Measurements from ENCODE around the gene LRCH4. TPM values are rescaled to one million over a fixed set of nuclear protein-coding genes. Genes with fewer than 3 reads are reported as not detected.

The LRCH4 gene
- total and polyA plus RNA-seq, 2 donors from 2014 or later = 23.2 to 62.9 TPM

DNA sequence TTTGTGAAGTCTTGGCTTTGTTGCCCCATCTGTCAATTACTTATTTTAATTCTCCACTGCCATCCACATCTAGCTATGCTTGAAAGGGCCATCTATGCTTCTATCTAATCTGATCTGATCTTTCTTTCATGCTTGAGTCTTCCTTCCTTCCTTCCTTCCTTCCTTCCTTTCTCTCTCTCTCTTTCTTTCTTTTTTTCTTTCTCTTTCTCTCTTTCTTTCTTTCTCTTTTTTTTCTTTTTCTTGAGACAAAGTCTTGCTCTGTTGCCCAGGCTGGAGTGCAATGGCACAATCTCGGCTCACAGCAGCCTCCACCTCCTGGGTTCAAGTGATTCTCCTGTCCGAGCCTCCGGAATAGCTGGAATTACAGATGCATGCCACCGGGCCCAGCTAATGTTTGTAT lies 44.1 kb upstream of the LRCH4 start:
- no peak overlapping the region for H3K9ac ChIP-seq (ENCODE audit: low read length in 3 of 3)
- no peaks in the 10 kb centered on the region for H3K9me3 ChIP-seq (ENCODE audit: control insufficient read depth in 2 of 3, insufficient read depth in 1 of 3, low read length in 3 of 3)
- TF ChIP-seq, protein P1, sequence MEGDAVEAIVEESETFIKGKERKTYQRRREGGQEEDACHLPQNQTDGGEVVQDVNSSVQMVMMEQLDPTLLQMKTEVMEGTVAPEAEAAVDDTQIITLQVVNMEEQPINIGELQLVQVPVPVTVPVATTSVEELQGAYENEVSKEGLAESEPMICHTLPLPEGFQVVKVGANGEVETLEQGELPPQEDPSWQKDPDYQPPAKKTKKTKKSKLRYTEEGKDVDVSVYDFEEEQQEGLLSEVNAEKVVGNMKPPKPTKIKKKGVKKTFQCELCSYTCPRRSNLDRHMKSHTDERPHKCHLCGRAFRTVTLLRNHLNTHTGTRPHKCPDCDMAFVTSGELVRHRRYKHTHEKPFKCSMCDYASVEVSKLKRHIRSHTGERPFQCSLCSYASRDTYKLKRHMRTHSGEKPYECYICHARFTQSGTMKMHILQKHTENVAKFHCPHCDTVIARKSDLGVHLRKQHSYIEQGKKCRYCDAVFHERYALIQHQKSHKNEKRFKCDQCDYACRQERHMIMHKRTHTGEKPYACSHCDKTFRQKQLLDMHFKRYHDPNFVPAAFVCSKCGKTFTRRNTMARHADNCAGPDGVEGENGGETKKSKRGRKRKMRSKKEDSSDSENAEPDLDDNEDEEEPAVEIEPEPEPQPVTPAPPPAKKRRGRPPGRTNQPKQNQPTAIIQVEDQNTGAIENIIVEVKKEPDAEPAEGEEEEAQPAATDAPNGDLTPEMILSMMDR (IDR thresholded peaks at IDR 0.05; ENCODE audit: borderline replicate concordance, extremely low read depth, insufficient read depth) = no peak
- no peaks in the 10 kb centered on the region for H3K36me3 ChIP-seq (ENCODE audit: control insufficient read depth in 2 of 3, insufficient read depth in 3 of 3, low read length in 3 of 3)
- no peak for FAIRE-seq
- H3K27ac ChIP-seq (ENCODE audit: low read depth in 2 of 2, low read length in 2 of 2) = no peak overlapping the region
- no peak for DNase-seq
- peaks cover 0 to 3% (median 0%) of the 10 kb centered on the region in 3 donors for H3K4me1 ChIP-seq (ENCODE audit: control insufficient read depth in 2 of 3, insufficient read depth in 2 of 3, low read depth in 1 of 3, low read length in 3 of 3)
- no peak overlapping the region for H3K4me3 ChIP-seq (ENCODE audit: low read length in 3 of 3)
- no peaks in the 10 kb centered on the region for H3K27me3 ChIP-seq (ENCODE audit: control insufficient read depth, insufficient read depth, low read length)
- intact Hi-C loops (cut with DNase I) = no loop called here

- Histone ChIP-seq H3K9me3 (ENCODE audit: control insufficient read depth in 2 of 3, insufficient read depth in 1 of 3, low read length in 3 of 3) (no peaks in the 10 kb centered on the region), H3K27ac (ENCODE audit: low read depth in 2 of 2, low read length in 2 of 2) (no peak overlapping the region), H3K4me3 (ENCODE audit: low read length in 3 of 3) (no peak overlapping the region), H3K9ac (ENCODE audit: low read length in 3 of 3) (no peak overlapping the region), H3K4me1 (ENCODE audit: control insufficient read depth in 2 of 3, insufficient read depth in 2 of 3, low read depth in 1 of 3, low read length in 3 of 3) (peaks cover 0 to 3% (median 0%) of the 10 kb centered on the region in 3 donors), H3K27me3 (ENCODE audit: control insufficient read depth, insufficient read depth, low read length) (no peaks in the 10 kb centered on the region), H3K36me3 (ENCODE audit: control insufficient read depth in 2 of 3, insufficient read depth in 3 of 3, low read length in 3 of 3) (no peaks in the 10 kb centered on the region)
- FAIRE-seq (no peak), DNase-seq (no peak)
- intact Hi-C loops (cut with DNase I) = no loop called here
- TF ChIP-seq, protein P1 (IDR thresholded peaks at IDR 0.05; ENCODE audit: borderline replicate concordance, extremely low read depth, insufficient read depth) = no peak
These were observed 43.3 kb upstream of the LRCH4 start for GRCh38 chr7:100629117-100629716.

- Histone ChIP-seq H3K9ac (ENCODE audit: low read length in 3 of 3) (no peak overlapping the region), H3K27ac (ENCODE audit: low read depth in 2 of 2, low read length in 2 of 2) (no peak overlapping the region), H3K27me3 (ENCODE audit: control insufficient read depth, insufficient read depth, low read length) (no peaks in the 10 kb centered on the region), H3K36me3 (ENCODE audit: control insufficient read depth in 2 of 3, insufficient read depth in 3 of 3, low read length in 3 of 3) (no peaks in the 10 kb centered on the region), H3K4me3 (ENCODE audit: low read length in 3 of 3) (no peak overlapping the region), H3K9me3 (ENCODE audit: control insufficient read depth in 2 of 3, insufficient read depth in 1 of 3, low read length in 3 of 3) (no peaks in the 10 kb centered on the region), H3K4me1 (ENCODE audit: control insufficient read depth in 2 of 3, insufficient read depth in 2 of 3, low read depth in 1 of 3, low read length in 3 of 3) (no peaks in the 10 kb centered on the region)
- FAIRE-seq = no peak
- no peak for DNase-seq
- TF ChIP-seq, protein P1 (IDR thresholded peaks at IDR 0.05; ENCODE audit: borderline replicate concordance, extremely low read depth, insufficient read depth) = no peak
- intact Hi-C loops (cut with DNase I) = no loop called here
These were observed 41.3 kb upstream of the LRCH4 start for GRCh38 chr7:100627238-100627549.

Data from kidney (tissue), 14 donors.